NOMO-1 treated with dmso at 0.1 percent for 144 hours (cell line): Measurements from ENCODE around the gene TMEM182.

ENCODE experiments used
- DNase-seq: peaks from one replicate; lab custom pipeline; 2025; ENCODE audit not compliant: unreplicated experiment; lab: John Stamatoyannopoulos, UW

The TMEM182 gene

GRCh38 chr2:102765061-102765460 is 3.2 kb downstream of the TMEM182 start:
- DNase-seq, result no peak

GRCh38 chr2:102768253-102768652 is 6.4 kb downstream of the TMEM182 start:
- no peak for DNase-seq

GRCh38 chr2:102768892-102769291 is 7.1 kb downstream of the TMEM182 start:
- DNase-seq, result no peak

- DNase-seq, result no peak
Observed at GRCh38 chr2:102770506-102770905, 8.7 kb downstream of the TMEM182 start.

DNA sequence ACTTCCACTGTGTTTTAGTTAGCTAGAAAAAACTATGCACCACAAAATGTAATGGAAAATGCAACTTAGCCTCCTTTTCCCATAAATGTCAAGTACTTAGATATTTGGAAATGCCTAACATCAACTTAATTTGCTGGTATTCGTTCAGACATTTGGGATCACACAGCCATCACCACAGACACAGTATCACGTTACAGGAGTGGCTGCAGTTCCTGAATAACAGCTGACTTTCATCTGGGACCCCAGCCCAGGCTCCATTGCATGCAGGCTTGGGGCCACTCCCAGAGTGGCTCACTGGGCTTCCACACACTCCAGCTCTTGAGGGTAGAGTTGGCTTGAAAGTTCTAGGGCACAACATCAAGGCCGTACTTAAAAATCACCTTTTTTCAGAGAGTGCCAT is 9.3 kb downstream of the TMEM182 start:
- no peak for DNase-seq

DNA sequence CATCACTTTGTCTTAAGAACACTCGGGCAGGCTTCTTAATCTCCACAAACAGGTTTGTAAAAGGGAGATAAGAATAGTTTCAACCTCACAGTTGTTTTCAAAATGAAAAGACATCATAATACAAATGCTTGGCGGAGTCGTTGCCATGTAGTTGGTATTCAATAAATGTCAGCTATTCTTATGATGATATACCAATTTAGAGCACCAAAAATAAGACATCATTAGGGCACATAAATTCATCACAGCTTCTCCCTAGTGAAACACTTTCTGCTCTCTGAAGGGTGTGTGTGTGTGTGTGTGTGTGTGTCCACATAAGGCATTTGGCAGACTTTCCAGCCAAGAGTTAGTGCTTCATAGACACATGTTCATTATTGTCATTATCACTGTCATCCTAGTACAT is 10.8 kb downstream of the TMEM182 start:
- DNase-seq, result no peak

DNA sequence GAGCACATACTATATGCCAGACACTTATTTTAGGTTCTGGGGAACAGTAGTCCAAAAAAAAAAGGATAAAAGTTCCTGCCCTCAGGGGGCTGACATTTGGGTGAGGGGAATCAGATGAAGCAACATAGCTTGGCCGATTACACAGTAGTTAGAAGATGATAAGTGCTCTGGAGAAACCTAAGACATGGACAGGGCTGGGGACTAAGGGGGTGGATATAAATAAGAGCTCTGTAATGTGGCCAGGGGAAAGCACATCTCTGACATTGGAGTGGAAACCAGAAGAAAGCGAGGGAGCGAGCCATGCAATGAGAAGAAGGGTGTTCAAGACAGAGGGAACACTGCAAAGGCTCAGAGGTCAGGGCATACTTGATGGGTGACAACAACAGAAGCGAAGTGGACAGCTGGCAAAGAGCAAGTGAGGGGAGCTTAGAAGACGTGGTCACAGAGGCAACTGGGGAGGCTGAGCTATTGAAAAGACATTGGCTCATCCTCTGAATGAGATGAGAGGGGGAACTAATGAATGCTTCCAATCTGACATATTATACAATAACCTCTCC is 11.4 kb downstream of the TMEM182 start:
- no peak for DNase-seq

GRCh38 chr2:102778260-102778659 is 16.4 kb downstream of the TMEM182 start:
- DNase-seq, result no peak

- no peak for DNase-seq
Observed at GRCh38 chr2:102780467-102780866, 18.6 kb downstream of the TMEM182 start.

DNA sequence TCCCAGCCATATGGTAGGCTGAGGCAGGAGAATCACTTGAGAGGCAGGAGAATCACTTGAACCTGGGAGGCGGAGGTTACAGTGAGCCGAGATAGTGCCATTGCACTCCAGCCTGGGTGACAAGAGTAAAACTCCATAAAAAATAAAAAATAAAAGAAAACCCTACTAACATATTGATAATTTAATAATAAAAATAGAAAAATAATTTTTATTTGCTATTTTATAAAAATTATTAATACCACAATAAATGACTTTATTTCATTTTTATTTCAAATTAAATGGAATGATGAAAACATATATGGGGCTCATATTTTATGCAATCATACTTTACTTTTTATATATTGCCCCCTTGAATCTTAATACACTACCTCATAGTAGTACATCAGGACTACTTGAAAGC is 20.4 kb downstream of the TMEM182 start:
- no peak for DNase-seq

- no peak for DNase-seq
Observed at GRCh38 chr2:102782933-102783332, 21.1 kb downstream of the TMEM182 start.

DNA sequence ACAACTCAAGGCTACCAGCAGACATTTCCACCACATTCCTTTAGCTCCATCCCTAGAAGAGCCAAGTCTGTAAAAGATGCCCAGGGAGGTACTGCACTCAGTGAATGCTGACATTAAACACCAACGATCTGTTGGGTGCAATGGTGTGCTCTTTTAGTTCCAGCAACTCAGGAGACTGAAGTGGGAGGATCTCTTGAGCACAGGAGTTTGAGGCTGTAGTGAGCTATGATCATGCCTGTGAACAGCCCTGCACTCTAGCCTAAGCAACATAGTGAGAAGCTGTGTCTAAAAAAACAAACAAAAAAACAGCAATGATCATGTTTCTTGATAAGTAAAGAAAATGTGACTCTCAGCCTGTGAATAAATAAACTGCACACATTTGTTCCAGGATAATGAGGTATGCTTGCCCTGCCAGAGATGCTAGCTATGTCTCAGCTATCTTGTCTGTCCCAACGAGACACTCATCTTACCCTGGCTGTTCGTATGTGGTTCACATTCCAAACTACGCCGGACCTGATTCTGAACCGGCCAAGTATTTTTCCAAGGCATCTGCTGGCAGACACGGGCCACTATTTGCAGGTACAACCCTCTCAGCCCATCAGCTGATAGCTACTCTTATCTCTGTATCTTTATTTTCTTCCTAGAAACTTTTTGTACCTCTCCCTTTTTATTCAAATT is 21.8 kb downstream of the TMEM182 start:
- DNase-seq, result no peak

GRCh38 chr2:102784940-102785339 is 23.1 kb downstream of the TMEM182 start:
- DNase-seq, result no peak

- no peak for DNase-seq
Observed at GRCh38 chr2:102788216-102788884, 26.5 kb downstream of the TMEM182 start.

- no peak for DNase-seq
Observed at GRCh38 chr2:102788885-102789260, 27.0 kb downstream of the TMEM182 start.

- DNase-seq, result no peak
Observed at GRCh38 chr2:102789349-102790090, 27.7 kb downstream of the TMEM182 start.

DNA sequence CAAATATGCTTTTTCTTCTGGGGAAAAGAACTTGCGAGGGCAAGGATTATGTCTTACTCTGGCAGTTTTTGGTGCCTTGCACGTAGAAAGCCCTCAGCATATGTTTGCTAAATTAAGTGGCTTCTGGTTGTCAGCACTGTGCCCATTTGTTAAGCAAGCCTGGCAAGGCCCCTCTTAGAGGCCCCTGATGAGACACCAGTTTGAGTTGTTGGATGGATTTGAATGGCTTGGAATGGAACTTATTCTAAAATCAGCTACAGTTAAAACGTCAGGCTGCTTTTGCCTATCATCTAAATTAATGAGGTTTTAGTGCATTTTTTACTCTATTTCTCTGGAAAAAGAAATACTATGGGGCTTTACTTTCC is 28.2 kb downstream of the TMEM182 start:
- DNase-seq, result no peak

- DNase-seq, result no peak
Observed at GRCh38 chr2:102792568-102793208, 30.9 kb downstream of the TMEM182 start.

DNA sequence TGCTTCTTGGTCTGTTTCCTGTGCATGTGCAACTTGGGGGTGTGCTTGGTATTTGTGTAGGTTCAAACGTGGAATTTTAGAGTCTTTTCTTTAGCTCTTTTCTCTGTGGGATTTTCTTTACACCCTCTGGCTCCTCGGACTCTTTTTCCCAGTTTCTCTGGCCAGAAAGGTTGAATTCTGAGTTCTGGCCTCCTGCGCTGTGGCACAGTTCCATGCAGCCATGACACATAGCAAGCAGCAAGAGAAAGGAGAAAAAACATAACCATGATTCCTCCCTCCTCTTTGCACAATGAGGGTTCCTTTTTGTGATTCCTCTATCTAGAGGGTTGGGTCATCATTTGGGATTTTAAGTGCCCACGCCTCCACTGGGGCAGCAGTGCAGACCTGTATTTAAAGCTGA is 33.8 kb downstream of the TMEM182 start:
- DNase-seq, result no peak

DNA sequence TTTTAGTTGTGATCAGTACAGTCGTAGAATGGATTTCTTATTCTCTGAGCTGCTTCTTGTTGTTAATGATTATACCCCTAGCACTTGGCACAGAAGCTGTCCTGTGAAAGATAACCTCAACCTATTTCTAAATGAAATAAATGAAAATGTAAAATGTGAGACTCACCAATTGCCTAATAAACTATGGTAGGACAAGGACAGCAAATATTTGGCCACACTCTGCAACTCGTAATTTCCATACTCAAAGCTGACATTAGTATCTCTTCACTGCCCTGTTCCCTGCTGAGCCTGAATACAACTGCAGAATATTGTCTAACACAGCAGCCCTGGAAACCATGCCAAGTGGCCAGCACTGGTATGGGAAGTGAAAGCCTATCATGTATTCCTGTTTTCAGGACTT is 34.5 kb downstream of the TMEM182 start:
- DNase-seq, result no peak

DNA sequence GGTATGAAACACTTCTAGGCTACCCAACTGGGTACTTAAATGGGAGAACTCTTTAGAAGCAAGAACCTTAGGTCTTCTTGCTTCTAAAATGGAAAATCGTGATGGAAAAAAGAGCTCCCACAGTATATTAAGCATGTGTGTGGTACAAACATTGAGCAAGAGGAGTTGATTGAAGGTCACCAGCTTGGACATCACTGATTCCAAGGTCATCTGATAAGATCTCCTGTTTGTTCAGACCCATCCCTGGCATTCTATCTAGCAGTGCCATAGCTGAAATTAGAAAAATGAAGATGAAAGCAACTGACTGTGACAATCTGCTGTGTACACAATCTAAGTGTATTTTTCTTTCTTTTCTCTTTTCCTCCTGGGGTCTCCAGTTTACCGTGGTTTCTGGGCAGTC is 35.7 kb downstream of the TMEM182 start:
- no peak for DNase-seq

GRCh38 chr2:102798181-102798580 is 36.4 kb downstream of the TMEM182 start:
- no peak for DNase-seq
